Neural cell (in vitro differentiated cells): ENCODE data around the gene ACOX3. TPM values are rescaled to one million over a fixed set of nuclear protein-coding genes. Genes with fewer than 3 reads are reported as not detected.

Source experiments
- H2AFZ ChIP-seq: fragments of 200-600, 300-800 bp; sonication (generic), shearing (Covaris generic); 2 replicates; pipeline ENCODE4 v1.6.0; 2014; ENCODE audit warnings: low read depth, mild to moderate bottlenecking, antibody characterized with exemption, low read length, moderate library complexity
- H3F3A ChIP-seq: fragments of 200-600 bp; shearing (Covaris generic); 2 replicates; pipeline ENCODE4 v1.6.1; 2016; ENCODE audit warnings: mild to moderate bottlenecking, moderate library complexity, mixed read lengths, antibody characterized with exemption, low read length; ENCODE audit not compliant: insufficient read depth, poor library complexity, severe bottlenecking
- H3K27ac ChIP-seq: fragments of 200-600, 300-800 bp; sonication (generic), shearing (Covaris generic); 2 replicates; pipeline ENCODE4 v1.5.1; 2014; ENCODE audit warnings: mild to moderate bottlenecking, low read length, moderate library complexity
- H3K27me3 ChIP-seq: fragments of 300-800, 200-600 bp; sonication (generic), shearing (Covaris generic); 2 replicates; pipeline ENCODE4 v1.6.0; 2014; ENCODE audit warnings: mild to moderate bottlenecking, low read depth, low read length, moderate library complexity; ENCODE audit not compliant: insufficient read depth
- H3K36me3 ChIP-seq: fragments of 300-800, 200-600 bp; sonication (generic), shearing (Covaris generic); 2 replicates; pipeline ENCODE4 v1.5.1; 2014; ENCODE audit warnings: mild to moderate bottlenecking, antibody characterized with exemption, low read length, moderate library complexity; ENCODE audit not compliant: insufficient read depth
- H3K4me2 ChIP-seq: fragments of 300-800, 200-600 bp; sonication (generic), shearing (Covaris generic); 2 replicates; pipeline ENCODE4 v1.6.0; 2014; ENCODE audit warnings: mild to moderate bottlenecking, low read length
- H3K4me3 ChIP-seq: fragments of 300-800, 200-600 bp; sonication (generic), shearing (Covaris generic); 2 replicates; pipeline ENCODE4 v1.5.1; 2014; ENCODE audit warnings: mild to moderate bottlenecking, low read length, moderate library complexity
- H3K79me2 ChIP-seq: fragments of 200-600 bp; shearing (Covaris generic); replicated peaks from 2 replicates; pipeline ENCODE4 v1.6.0; 2014; ENCODE audit warnings: mild to moderate bottlenecking, low read length, moderate library complexity; ENCODE audit not compliant: insufficient read depth
- H3K9ac ChIP-seq: fragments of 300-800, 200-600 bp; sonication (generic), shearing (Covaris generic); 2 replicates; pipeline ENCODE4 v1.6.1; 2016; ENCODE audit warnings: mild to moderate bottlenecking, low read length, mixed read lengths
- H3K9me2 ChIP-seq: fragments of 200-600 bp; shearing (Covaris generic); 2 replicates; pipeline ENCODE4 v1.6.1; 2016; ENCODE audit warnings: mild to moderate bottlenecking, low read length, mixed read lengths; ENCODE audit not compliant: insufficient read depth
- H3K9me3 ChIP-seq: fragments of 200-600, 300-800 bp; sonication (generic), shearing (Covaris generic); 2 replicates; pipeline ENCODE4 v1.6.1; 2016; ENCODE audit warnings: mild to moderate bottlenecking, mixed run types, low read length, moderate library complexity, mixed read lengths
- H4K20me1 ChIP-seq: fragments of 200-600 bp; shearing (Covaris generic); 2 replicates; pipeline ENCODE4 v1.6.1; 2016; ENCODE audit warnings: mild to moderate bottlenecking, mixed run types; ENCODE audit not compliant: insufficient read depth
- EP300 ChIP-seq: fragments of 450-650 bp; conservative IDR thresholded peaks from 2 replicates; pipeline ENCODE4 v1.6.1; 2014; ENCODE audit warnings: antibody characterized with exemption, mild to moderate bottlenecking, moderate library complexity; ENCODE audit not compliant: poor library complexity, severe bottlenecking
- EZH2 ChIP-seq: fragments of 200-600, 300-800 bp; shearing (Covaris generic), sonication (generic); IDR thresholded peaks from 2 replicates; pipeline ENCODE4 v1.6.1; 2014; ENCODE audit warnings: antibody characterized with exemption, low read length, borderline replicate concordance, mild to moderate bottlenecking; ENCODE audit not compliant: insufficient read depth, poor library complexity, severe bottlenecking
- MXI1 ChIP-seq: fragments of 450-650 bp; conservative IDR thresholded peaks from 2 replicates; pipeline ENCODE4 v1.6.1; 2014; ENCODE audit warnings: antibody characterized with exemption, mild to moderate bottlenecking; ENCODE audit not compliant: poor library complexity, severe bottlenecking
- POLR2AphosphoS5 ChIP-seq: IDR thresholded peaks from 2 replicates; pipeline ENCODE4 v1.6.1; 2012
- RAD21 ChIP-seq: fragments of 450-650 bp; conservative IDR thresholded peaks from 2 replicates; pipeline ENCODE4 v1.6.1; 2014; ENCODE audit warnings: antibody characterized with exemption, mild to moderate bottlenecking, moderate library complexity
- SMC3 ChIP-seq: fragments of 450-650 bp; conservative IDR thresholded peaks from 2 replicates; pipeline ENCODE4 v1.6.1; 2014; ENCODE audit warnings: antibody characterized with exemption, mild to moderate bottlenecking, moderate library complexity; ENCODE audit not compliant: poor library complexity
- TAF1 ChIP-seq: IDR thresholded peaks from 2 replicates; pipeline ENCODE4 v1.6.1; 2012; ENCODE audit warnings: low read depth
- polyA plus RNA-seq: library from polyadenylated mRNA; depleted of rRNA; stranded (reverse); fragments of >200 nt; gene quantifications from 2 replicates; pipeline ENCODE4 v1.2.3, GENCODE V29; 2014
- TF ChIP-seq, protein P1 (sequence below): IDR thresholded peaks from 2 replicates; pipeline ENCODE4 v1.6.1; 2012; ENCODE audit warnings: borderline replicate concordance
- TF ChIP-seq, protein P2 (sequence below): fragments of 450-650 bp; IDR thresholded peaks from 2 replicates; pipeline ENCODE4 v1.5.1; 2014; ENCODE audit warnings: antibody characterized with exemption, mild to moderate bottlenecking, moderate library complexity; ENCODE audit not compliant: poor library complexity, severe bottlenecking

ACOX3 gene
- polyA plus RNA-seq, 1 donor from 2014 or later, result 13.2 TPM

DNA sequence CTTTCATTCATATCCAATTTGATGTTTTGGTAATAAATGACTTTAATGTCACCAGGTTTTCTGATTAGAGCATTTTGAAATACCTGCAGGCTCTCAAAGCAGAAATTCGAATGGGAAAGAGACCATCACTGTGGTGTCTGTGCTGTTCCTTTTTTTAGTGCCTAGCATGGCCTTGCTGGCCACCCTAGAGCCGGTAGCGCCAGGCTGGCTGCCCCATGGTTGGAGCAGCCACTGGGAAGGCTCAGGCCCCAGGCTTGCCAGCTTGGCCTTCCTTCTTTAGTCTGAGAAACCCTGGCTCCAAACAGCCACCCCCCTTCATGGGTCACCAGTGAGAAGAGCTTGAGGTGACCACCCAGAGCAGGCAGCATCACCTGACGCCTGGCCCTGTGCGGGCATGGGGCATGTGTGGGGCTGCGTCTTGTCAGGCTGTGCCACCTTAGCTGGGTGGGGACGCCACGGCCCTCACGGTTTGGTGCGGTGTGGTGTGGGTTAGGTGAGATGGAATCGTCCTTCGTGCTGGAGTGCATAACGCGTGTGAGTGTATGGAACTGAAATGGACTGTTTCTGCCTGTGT is 30.0 kb upstream of the ACOX3 start:
- no peaks in the 10 kb centered on the region for H3K36me3 ChIP-seq
- TF ChIP-seq EP300 (no peak), SMC3 (no peak), RAD21 (no peak)
- TF ChIP-seq, protein P1, sequence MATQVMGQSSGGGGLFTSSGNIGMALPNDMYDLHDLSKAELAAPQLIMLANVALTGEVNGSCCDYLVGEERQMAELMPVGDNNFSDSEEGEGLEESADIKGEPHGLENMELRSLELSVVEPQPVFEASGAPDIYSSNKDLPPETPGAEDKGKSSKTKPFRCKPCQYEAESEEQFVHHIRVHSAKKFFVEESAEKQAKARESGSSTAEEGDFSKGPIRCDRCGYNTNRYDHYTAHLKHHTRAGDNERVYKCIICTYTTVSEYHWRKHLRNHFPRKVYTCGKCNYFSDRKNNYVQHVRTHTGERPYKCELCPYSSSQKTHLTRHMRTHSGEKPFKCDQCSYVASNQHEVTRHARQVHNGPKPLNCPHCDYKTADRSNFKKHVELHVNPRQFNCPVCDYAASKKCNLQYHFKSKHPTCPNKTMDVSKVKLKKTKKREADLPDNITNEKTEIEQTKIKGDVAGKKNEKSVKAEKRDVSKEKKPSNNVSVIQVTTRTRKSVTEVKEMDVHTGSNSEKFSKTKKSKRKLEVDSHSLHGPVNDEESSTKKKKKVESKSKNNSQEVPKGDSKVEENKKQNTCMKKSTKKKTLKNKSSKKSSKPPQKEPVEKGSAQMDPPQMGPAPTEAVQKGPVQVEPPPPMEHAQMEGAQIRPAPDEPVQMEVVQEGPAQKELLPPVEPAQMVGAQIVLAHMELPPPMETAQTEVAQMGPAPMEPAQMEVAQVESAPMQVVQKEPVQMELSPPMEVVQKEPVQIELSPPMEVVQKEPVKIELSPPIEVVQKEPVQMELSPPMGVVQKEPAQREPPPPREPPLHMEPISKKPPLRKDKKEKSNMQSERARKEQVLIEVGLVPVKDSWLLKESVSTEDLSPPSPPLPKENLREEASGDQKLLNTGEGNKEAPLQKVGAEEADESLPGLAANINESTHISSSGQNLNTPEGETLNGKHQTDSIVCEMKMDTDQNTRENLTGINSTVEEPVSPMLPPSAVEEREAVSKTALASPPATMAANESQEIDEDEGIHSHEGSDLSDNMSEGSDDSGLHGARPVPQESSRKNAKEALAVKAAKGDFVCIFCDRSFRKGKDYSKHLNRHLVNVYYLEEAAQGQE, result no peak
- no peak overlapping the region for H3K4me2 ChIP-seq
- H3K9me2 ChIP-seq, result no peaks in the 10 kb centered on the region
- H3K9ac ChIP-seq, result no peak overlapping the region
- no peaks in the 10 kb centered on the region for H3K27me3 ChIP-seq
- H4K20me1 ChIP-seq, result no peaks in the 10 kb centered on the region
- no peaks in the 10 kb centered on the region for H3K9me3 ChIP-seq
- H3K27ac ChIP-seq, result no peak overlapping the region
- H3K4me3 ChIP-seq, result no peak overlapping the region
- H3F3A ChIP-seq, result no peaks in the 10 kb centered on the region
- no peaks in the 10 kb centered on the region for H3K79me2 ChIP-seq
- no peak overlapping the region for H2AFZ ChIP-seq

DNA sequence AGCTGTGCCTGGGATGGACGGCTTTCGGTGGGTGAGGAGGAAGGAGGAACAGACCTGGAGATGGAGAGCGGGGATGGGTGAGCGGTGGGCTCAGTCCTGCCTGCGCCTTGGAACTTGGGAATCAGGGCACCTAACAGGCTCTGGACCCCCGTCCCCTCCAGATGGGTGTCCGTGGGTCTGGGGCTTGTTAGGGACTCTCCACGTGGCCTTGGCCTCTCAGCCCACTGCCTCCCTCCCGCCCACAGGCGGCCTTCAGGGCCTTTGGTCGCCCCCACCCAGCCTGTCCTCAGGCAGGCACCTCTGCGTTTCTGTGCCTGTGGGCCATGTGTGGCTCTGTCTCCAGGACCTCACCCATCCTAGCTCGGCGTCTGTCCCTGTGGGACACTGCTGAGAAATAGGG is 29.0 kb upstream of the ACOX3 start:
- Histone ChIP-seq H3K79me2 (no peaks in the 10 kb centered on the region), H4K20me1 (no peaks in the 10 kb centered on the region), H3K4me3 (no peak overlapping the region), H3K4me2 (no peak overlapping the region), H3K9me2 (no peaks in the 10 kb centered on the region), H3K27ac (no peak overlapping the region), H3F3A (no peaks in the 10 kb centered on the region), H3K9me3 (no peaks in the 10 kb centered on the region), H3K36me3 (no peaks in the 10 kb centered on the region), H2AFZ (no peak overlapping the region), H3K27me3 (no peaks in the 10 kb centered on the region), H3K9ac (no peak overlapping the region)
- no peak for TF ChIP-seq EP300
- TF ChIP-seq MXI1, result no peak
- no peak for TF ChIP-seq RAD21
- TF ChIP-seq TAF1, result no peak
- TF ChIP-seq SMC3, result no peak
- no peak for TF ChIP-seq EZH2
- TF ChIP-seq, protein P2, sequence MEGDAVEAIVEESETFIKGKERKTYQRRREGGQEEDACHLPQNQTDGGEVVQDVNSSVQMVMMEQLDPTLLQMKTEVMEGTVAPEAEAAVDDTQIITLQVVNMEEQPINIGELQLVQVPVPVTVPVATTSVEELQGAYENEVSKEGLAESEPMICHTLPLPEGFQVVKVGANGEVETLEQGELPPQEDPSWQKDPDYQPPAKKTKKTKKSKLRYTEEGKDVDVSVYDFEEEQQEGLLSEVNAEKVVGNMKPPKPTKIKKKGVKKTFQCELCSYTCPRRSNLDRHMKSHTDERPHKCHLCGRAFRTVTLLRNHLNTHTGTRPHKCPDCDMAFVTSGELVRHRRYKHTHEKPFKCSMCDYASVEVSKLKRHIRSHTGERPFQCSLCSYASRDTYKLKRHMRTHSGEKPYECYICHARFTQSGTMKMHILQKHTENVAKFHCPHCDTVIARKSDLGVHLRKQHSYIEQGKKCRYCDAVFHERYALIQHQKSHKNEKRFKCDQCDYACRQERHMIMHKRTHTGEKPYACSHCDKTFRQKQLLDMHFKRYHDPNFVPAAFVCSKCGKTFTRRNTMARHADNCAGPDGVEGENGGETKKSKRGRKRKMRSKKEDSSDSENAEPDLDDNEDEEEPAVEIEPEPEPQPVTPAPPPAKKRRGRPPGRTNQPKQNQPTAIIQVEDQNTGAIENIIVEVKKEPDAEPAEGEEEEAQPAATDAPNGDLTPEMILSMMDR, result no peak
- TF ChIP-seq, protein P1, result no peak
- no peak for TF ChIP-seq POLR2AphosphoS5
